Memory B cell (primary cell): ENCODE measurements around the gene COL12A1.
"Not testable (repeated sequence)": the region's sequence is repeated elsewhere in the genome, so short reads cannot be mapped to it uniquely, and the experiment has no call there.

Experiments
- ATAC-seq: fragments of 150-1000 bp; cut with Tn5 transposase; 2 replicates; pipeline ENCODE4 v1.10.0; 2021; ENCODE audit warnings: low read depth, mild to moderate bottlenecking, moderate library complexity
- DNase-seq, 2 donors: peaks; one replicate each; pipeline ENCODE4 v3.0.0; 2022; ENCODE audit warnings: low spot score in 2 of 2
- H3K27ac Mint-ChIP-seq: one replicate; pipeline ENCODE4 v1.8.0; 2022; ENCODE audit warnings: mild to moderate bottlenecking, moderate library complexity, mixed read lengths
- H3K27me3 Mint-ChIP-seq: one replicate; pipeline ENCODE4 v1.8.0; 2022; ENCODE audit warnings: mixed read lengths
- H3K36me3 Mint-ChIP-seq: one replicate; pipeline ENCODE4 v1.8.0; 2022; ENCODE audit warnings: mild to moderate bottlenecking, mixed read lengths
- H3K4me1 Mint-ChIP-seq: one replicate; pipeline ENCODE4 v1.8.0; 2022; ENCODE audit warnings: mixed read lengths
- H3K4me3 Mint-ChIP-seq: one replicate; pipeline ENCODE4 v1.8.0; 2022; ENCODE audit warnings: mild to moderate bottlenecking, moderate library complexity, mixed read lengths
- H3K9me3 Mint-ChIP-seq: one replicate; pipeline ENCODE4 v1.8.0; 2022; ENCODE audit warnings: mixed read lengths

The COL12A1 gene

DNA sequence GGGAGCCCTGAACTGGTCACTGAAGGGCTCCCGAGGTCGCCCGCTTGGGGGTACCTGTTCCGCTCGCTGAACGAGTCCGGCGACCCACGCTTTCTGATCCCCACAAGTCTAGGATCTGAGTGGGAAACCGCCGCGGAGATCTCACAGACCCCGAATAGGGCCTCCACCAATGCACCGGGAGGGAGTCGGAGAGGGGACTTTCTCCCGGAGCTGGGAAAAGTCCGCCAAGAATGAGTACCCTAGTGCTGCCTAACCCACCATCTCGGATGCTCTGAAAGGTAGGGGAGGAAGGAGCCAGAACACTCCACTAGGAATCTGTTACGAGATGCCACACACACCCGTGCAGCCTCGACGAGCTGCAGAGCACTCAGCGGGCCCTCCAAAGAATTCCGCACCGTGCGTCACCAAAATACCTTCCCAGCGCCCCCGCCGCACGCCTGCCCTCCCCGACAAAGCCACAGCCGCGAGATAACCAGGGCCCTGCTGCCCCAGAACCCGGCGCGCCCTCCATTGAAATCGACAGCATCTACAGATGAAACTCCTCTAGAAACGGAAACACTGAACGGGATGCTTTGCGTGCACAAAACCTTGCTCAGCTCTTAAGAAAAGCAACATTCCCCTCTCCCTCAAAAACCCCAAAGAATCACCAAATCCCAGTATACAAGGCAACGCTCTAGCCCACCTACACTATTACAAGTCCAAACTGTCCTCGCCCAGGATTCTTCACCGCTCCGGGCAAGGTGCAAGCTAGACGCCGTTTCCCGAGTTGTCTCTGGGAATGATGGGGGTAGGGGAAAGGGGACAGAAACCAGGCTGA is 686 bp downstream of the COL12A1 start:
- Mint-ChIP-seq H3K9me3 (no peaks in the 10 kb centered on the region), H3K4me1 (peaks cover 41% of the 10 kb centered on the region), H3K36me3 (no peaks in the 10 kb centered on the region), H3K27me3 (peaks cover 35% of the 10 kb centered on the region), H3K4me3 (peak overlapping the region; percentile 73), H3K27ac (no peak overlapping the region)
- no peak for DNase-seq
- ATAC-seq = no peak

- H3K27ac Mint-ChIP-seq = no peak overlapping the region
- no peaks in the 10 kb centered on the region for H3K36me3 Mint-ChIP-seq
- H3K4me1 Mint-ChIP-seq = peaks cover 41% of the 10 kb centered on the region
- ATAC-seq (no peak), DNase-seq (no peak)
- no peaks in the 10 kb centered on the region for H3K9me3 Mint-ChIP-seq
- H3K27me3 Mint-ChIP-seq = peaks cover 32% of the 10 kb centered on the region
- H3K4me3 Mint-ChIP-seq = peak overlapping the region; percentile 73
Observed at GRCh38 chr6:75204217-75204958, 1.5 kb downstream of the COL12A1 start.

DNA sequence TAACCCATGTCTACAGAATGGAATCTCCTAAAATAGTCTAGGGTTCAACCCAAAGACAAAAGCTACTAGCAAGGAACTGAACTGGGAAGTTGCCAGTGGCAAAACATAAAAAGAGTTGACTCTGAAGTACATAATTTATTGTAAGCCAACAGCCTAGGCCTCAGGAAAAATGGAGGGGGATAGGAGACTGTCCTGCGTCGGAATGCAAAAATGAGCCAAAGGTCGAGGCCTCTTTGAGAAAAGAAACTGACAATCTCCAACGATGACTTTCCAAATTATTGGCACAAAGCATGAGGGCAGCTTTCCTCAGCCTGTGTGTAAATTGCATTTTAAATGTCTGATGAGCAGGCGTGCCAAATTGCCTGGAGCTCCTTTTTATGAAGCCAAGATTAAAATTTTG is 2.1 kb downstream of the COL12A1 start:
- Mint-ChIP-seq H3K27ac (no peak overlapping the region), H3K36me3 (no peaks in the 10 kb centered on the region), H3K27me3 (peaks cover 28% of the 10 kb centered on the region), H3K4me1 (peaks cover 36% of the 10 kb centered on the region), H3K9me3 (no peaks in the 10 kb centered on the region), H3K4me3 (peak overlapping the region; percentile 12)
- DNase-seq = no peak
- ATAC-seq = no peak

- Mint-ChIP-seq H3K4me1 (peaks cover 27% of the 10 kb centered on the region), H3K36me3 (no peaks in the 10 kb centered on the region), H3K27ac (no peak overlapping the region), H3K9me3 (no peaks in the 10 kb centered on the region), H3K4me3 (no peak overlapping the region), H3K27me3 (peaks cover 24% of the 10 kb centered on the region)
- DNase-seq (no peak), ATAC-seq (no peak)
Observed at GRCh38 chr6:75202676-75203131, 3.1 kb downstream of the COL12A1 start.

- Mint-ChIP-seq H3K9me3 (no peaks in the 10 kb centered on the region), H3K36me3 (no peaks in the 10 kb centered on the region), H3K4me3 (no peak overlapping the region), H3K4me1 (peaks cover 22% of the 10 kb centered on the region), H3K27me3 (peaks cover 20% of the 10 kb centered on the region), H3K27ac (no peak overlapping the region)
- DNase-seq (no peak), ATAC-seq (peak; percentile 49)
Observed at GRCh38 chr6:75201901-75202672, 3.8 kb downstream of the COL12A1 start.

DNA sequence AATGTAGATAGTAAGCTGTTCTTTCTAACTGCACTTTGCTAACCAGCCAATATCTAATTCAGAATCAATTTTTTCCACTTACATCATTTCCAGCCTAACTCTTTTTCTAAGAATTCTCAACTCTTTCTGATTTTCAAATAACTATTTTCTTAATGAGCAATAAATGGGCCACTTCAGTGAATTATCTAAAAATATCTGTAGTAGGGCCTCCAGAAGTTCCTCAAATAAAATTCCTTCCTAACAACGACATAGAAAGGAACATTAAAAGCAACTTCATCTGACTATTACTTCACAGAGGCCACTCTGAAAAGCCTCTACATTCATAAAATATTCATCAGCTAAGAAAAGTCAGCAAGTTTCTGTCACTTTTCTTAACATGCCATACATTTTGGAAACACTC is 4.8 kb downstream of the COL12A1 start:
- Mint-ChIP-seq H3K36me3 (no peaks in the 10 kb centered on the region), H3K9me3 (no peaks in the 10 kb centered on the region), H3K27ac (no peak overlapping the region), H3K4me1 (peaks cover 15% of the 10 kb centered on the region), H3K27me3 (peaks cover 17% of the 10 kb centered on the region), H3K4me3 (no peak overlapping the region)
- ATAC-seq (no peak), DNase-seq (no peak)

DNA sequence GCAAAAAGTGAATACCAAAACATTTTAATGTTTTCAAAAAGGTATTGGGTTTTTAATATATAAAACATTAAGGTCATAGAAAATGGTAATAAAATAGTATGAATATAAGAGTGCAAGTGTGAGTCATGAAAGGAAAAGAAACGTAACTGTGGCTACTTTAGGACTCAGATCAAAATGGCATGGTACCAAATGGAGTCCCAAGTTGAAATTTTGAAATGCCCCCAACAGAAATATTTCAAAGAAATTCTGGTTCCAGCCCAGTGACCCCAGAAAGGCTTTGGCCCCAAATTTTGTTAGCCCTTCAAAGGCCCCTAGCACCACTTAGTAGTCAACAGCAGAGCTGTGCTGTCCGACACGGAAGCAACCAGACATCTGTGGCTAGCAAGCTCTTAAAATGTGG is 6.0 kb downstream of the COL12A1 start:
- no peak for DNase-seq
- no peaks in the 10 kb centered on the region for H3K36me3 Mint-ChIP-seq
- H3K27me3 Mint-ChIP-seq = peaks cover 12% of the 10 kb centered on the region
- H3K4me3 Mint-ChIP-seq = no peak overlapping the region
- no peak for ATAC-seq
- H3K4me1 Mint-ChIP-seq = peaks cover 10% of the 10 kb centered on the region
- H3K9me3 Mint-ChIP-seq = no peaks in the 10 kb centered on the region
- no peak overlapping the region for H3K27ac Mint-ChIP-seq

DNA sequence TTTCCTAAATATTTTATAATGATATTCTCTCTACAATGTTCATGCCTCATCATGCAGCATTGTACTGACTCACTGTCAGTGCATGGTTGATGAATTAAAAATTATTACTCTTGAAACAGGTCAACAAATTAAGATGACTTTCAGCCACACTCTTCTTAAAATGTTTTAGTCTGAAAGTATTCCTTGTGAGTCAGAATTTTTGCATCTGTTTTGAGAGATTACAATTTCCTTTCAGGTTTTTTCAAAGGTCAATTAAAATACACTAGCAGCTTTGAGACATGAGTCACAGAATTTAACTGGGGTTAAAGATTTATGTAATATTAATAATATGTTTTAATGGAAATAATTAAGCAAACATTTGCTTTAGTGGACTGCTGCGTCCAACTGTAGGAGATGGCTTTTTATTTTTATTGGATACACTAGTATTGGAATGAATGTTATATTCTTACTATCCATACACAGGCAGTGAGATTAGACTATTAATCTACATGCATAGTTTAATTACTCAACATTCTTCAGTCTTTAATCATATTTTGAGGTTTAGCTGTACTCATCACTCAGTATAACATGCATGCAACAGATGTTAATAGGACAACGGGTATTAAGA is 9.7 kb downstream of the COL12A1 start:
- Mint-ChIP-seq H3K27me3 (peaks cover 2% of the 10 kb centered on the region), H3K9me3 (no peaks in the 10 kb centered on the region), H3K36me3 (no peaks in the 10 kb centered on the region), H3K27ac (no peak overlapping the region), H3K4me3 (no peak overlapping the region), H3K4me1 (no peaks in the 10 kb centered on the region)
- DNase-seq (no peak), ATAC-seq (no peak)

DNA sequence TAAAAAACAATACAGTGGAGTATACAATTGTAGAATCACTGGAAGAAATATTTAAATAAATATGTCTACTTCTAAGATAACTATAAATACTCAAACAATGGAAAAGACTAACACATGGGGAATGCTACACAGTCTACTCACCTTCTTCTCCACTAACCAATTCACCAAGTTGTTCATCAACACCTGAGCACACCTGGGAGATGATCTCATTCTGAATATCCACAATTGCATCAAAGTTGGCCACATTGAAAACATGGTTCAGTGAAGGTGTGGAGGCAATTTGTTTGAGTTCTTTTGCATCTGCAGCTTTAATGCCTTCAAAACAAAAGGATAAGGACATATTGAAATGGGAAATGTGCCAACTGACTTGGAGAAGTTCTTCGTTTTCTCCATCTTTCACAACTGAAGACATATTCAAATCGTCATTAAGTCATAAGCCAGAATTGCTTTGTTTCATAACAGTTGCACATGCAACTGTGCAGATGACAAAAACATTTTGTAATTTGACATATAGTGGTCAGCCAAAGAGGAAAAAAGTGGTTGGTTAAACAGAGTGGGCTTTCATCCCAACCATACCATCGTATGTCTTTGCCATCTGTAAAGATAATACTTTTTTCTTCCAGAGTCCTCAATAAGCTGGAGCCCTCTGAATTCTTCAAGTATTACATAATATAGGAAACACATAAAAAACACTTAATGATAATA is 17.5 kb downstream of the COL12A1 start:
- Mint-ChIP-seq H3K27me3 (peaks cover 1% of the 10 kb centered on the region), H3K4me1 (no peaks in the 10 kb centered on the region), H3K27ac (no peak overlapping the region)

DNA sequence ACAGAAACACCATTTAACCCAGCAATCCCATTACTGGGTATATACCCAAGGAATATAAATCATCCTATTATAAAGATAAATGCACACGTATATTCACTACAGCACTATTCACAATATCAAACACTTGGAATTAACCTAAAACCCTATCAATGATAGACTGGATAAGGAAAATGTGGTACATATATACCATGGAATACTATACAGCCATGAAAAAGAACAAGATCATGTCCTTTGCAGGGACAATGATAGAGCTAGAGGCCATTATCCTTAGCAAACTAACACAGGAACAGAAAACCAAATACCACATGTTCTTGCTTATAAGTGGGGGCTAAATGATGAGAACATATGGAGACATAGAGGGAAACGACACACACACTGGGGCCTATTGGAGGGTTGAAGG is 19.3 kb downstream of the COL12A1 start:
- H3K36me3 Mint-ChIP-seq, H3K27ac Mint-ChIP-seq, H3K9me3 Mint-ChIP-seq, H3K4me3 Mint-ChIP-seq, H3K27me3 Mint-ChIP-seq, H3K4me1 Mint-ChIP-seq, ATAC-seq, DNase-seq: not testable (repeated sequence)

More for the DNA sequence above, 17.5 kb downstream of the COL12A1 start:
- Mint-ChIP-seq H3K36me3 (no peaks in the 10 kb centered on the region), H3K4me3 (no peak overlapping the region), H3K9me3 (peaks cover 6% of the 10 kb centered on the region)
- ATAC-seq = no peak
- no peak for DNase-seq

DNA sequence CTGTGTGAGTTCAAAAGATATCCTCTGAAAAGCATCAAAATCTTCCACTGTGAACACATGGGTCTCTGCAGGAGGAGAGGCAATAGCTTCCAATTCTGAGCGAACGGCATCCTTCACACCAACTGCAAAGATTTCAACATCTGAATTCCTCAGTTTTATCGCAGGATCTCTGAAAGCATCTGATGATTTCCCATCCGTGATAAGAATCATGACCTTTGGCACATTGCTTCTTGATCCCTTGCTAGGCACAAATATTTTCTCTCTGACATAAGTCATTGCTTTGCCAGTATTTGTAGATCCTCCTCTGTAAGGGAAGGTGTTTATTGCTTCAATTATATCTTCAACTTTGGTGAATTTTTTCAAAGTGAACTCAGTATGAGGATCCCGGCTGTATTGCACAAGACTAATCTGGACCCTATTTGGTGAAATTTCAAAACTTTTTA is 22.7 kb downstream of the COL12A1 start:
- ATAC-seq (no peak), DNase-seq (no peak)
- Mint-ChIP-seq H3K4me1 (no peaks in the 10 kb centered on the region), H3K27ac (no peak overlapping the region), H3K9me3 (peaks cover 6% of the 10 kb centered on the region), H3K27me3 (peaks cover 4% of the 10 kb centered on the region), H3K4me3 (no peak overlapping the region), H3K36me3 (no peaks in the 10 kb centered on the region)

GRCh38 chr6:75180864-75181263 is 25.0 kb downstream of the COL12A1 start:
- DNase-seq (no peak), ATAC-seq (no peak)
- H3K27me3 Mint-ChIP-seq = peaks cover 10% of the 10 kb centered on the region
- H3K4me3 Mint-ChIP-seq = no peak overlapping the region
- H3K4me1 Mint-ChIP-seq = no peaks in the 10 kb centered on the region
- H3K36me3 Mint-ChIP-seq = no peaks in the 10 kb centered on the region
- no peak overlapping the region for H3K27ac Mint-ChIP-seq
- H3K9me3 Mint-ChIP-seq = no peaks in the 10 kb centered on the region

DNA sequence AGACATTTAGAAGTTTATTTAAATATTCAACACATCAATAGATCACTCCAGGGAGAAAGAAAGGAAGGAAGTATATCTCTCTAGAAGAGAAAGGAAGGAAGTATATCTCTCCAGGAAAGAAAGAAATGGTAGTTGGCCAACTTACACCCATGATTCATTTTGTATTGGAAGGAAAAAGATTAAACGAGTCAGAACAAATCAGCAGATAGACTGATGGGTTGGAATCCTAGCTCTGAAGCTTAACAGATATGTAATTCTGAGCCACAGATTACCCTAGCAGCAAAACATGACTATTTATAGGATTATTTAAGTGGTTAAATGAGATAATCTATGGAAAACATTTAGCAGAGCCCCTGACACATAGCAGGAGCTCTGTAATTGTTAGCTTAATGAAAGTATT is 27.1 kb downstream of the COL12A1 start:
- peaks cover 13% of the 10 kb centered on the region for H3K27me3 Mint-ChIP-seq
- DNase-seq (no peak), ATAC-seq (no peak)

More for the DNA sequence above, 27.1 kb downstream of the COL12A1 start:
- H3K4me1 Mint-ChIP-seq = no peaks in the 10 kb centered on the region
- no peak overlapping the region for H3K27ac Mint-ChIP-seq
- H3K36me3 Mint-ChIP-seq = no peaks in the 10 kb centered on the region
- no peaks in the 10 kb centered on the region for H3K9me3 Mint-ChIP-seq
- no peak overlapping the region for H3K4me3 Mint-ChIP-seq
